Measurements from ENCODE around the gene ZCWPW2.

Gene ZCWPW2

GRCh38 chr3:28320981-28321380 lies 27.5 kb upstream of the ZCWPW2 start:
- Histone ChIP-seq H3K4me1 (ENCODE audit: control insufficient read depth in 1 of 2, insufficient read depth in 2 of 2, low read length in 2 of 2) (no peaks in the 10 kb centered on the region), H3K9me3 (ENCODE audit: insufficient read depth, low read depth, low read length) (no peaks in the 10 kb centered on the region), H2BK120ac (ENCODE audit: insufficient read depth, low read length, poor library complexity) (no peak overlapping the region), H2BK5ac (ENCODE audit: low read depth, low read length, poor library complexity) (no peak overlapping the region), H3K27me3 (ENCODE audit: insufficient read depth, low read length) (no peaks in the 10 kb centered on the region), H3K9ac (ENCODE audit: low read length) (no peak overlapping the region), H3K18ac (ENCODE audit: low read length) (no peak overlapping the region), H3K23ac (ENCODE audit: low read length) (no peak overlapping the region), H3K4me3 (ENCODE audit: low read depth, low read length) (no peak overlapping the region), H3K27ac (ENCODE audit: low read depth, low read length) (no peak overlapping the region), H3K36me3 (ENCODE audit: control insufficient read depth in 1 of 2, insufficient read depth in 2 of 2, low read length in 2 of 2) (no peaks in the 10 kb centered on the region), H3K79me2 (ENCODE audit: control insufficient read depth, insufficient read depth, low read length, poor library complexity) (no peaks in the 10 kb centered on the region), H4K91ac (ENCODE audit: low read depth, low read length) (no peak overlapping the region), H4K12ac (ENCODE audit: low read depth, low read length) (no peak overlapping the region), H4K8ac (ENCODE audit: low read depth, low read length) (no peak overlapping the region), H2AK5ac (ENCODE audit: low read length) (no peak overlapping the region), H3K14ac (ENCODE audit: low read length) (no peak overlapping the region), H3K4me2 (ENCODE audit: low read length) (no peak overlapping the region), H2BK12ac (ENCODE audit: low read length) (no peak overlapping the region), H3K79me1 (ENCODE audit: low read length) (no peaks in the 10 kb centered on the region), H2AFZ (ENCODE audit: insufficient read depth, low read length, poor library complexity) (no peak overlapping the region), H3K4ac (ENCODE audit: low read depth, low read length) (no peak overlapping the region)
- no peak for DNase-seq

- Histone ChIP-seq H3K4me3 (ENCODE audit: low read depth, low read length) (no peak overlapping the region), H2AFZ (ENCODE audit: insufficient read depth, low read length, poor library complexity) (no peak overlapping the region), H2BK120ac (ENCODE audit: insufficient read depth, low read length, poor library complexity) (no peak overlapping the region), H3K18ac (ENCODE audit: low read length) (no peak overlapping the region), H4K91ac (ENCODE audit: low read depth, low read length) (no peak overlapping the region), H3K9me3 (ENCODE audit: insufficient read depth, low read depth, low read length) (no peaks in the 10 kb centered on the region), H3K4ac (ENCODE audit: low read depth, low read length) (no peak overlapping the region), H3K9ac (ENCODE audit: low read length) (no peak overlapping the region), H3K27ac (ENCODE audit: low read depth, low read length) (no peak overlapping the region), H3K23ac (ENCODE audit: low read length) (no peak overlapping the region), H3K14ac (ENCODE audit: low read length) (no peak overlapping the region), H3K4me2 (ENCODE audit: low read length) (no peak overlapping the region), H3K36me3 (ENCODE audit: control insufficient read depth in 1 of 2, insufficient read depth in 2 of 2, low read length in 2 of 2) (peaks cover 0 to 1% of the 10 kb centered on the region in 2 experiments), H3K79me1 (ENCODE audit: low read length) (no peaks in the 10 kb centered on the region), H3K79me2 (ENCODE audit: control insufficient read depth, insufficient read depth, low read length, poor library complexity) (no peaks in the 10 kb centered on the region), H3K27me3 (ENCODE audit: insufficient read depth, low read length) (no peaks in the 10 kb centered on the region), H2AK5ac (ENCODE audit: low read length) (no peak overlapping the region), H2BK5ac (ENCODE audit: low read depth, low read length, poor library complexity) (no peak overlapping the region), H2BK12ac (ENCODE audit: low read length) (no peak overlapping the region), H4K12ac (ENCODE audit: low read depth, low read length) (no peak overlapping the region), H4K8ac (ENCODE audit: low read depth, low read length) (no peak overlapping the region), H3K4me1 (ENCODE audit: control insufficient read depth in 1 of 2, insufficient read depth in 2 of 2, low read length in 2 of 2) (no peaks in the 10 kb centered on the region)
- no CpG with 5 or more reads among the region's 1 CpG for WGBS (ENCODE audit: extremely low coverage, insufficient coverage, insufficient read length)
- no peak for DNase-seq
These were observed 26.1 kb upstream of the ZCWPW2 start for GRCh38 chr3:28322464-28322863.

GRCh38 chr3:28326458-28326926 lies 22.0 kb upstream of the ZCWPW2 start:
- Histone ChIP-seq H3K79me2 (ENCODE audit: control insufficient read depth, insufficient read depth, low read length, poor library complexity) (no peaks in the 10 kb centered on the region), H3K14ac (ENCODE audit: low read length) (no peak overlapping the region), H4K12ac (ENCODE audit: low read depth, low read length) (no peak overlapping the region), H3K9me3 (ENCODE audit: insufficient read depth, low read depth, low read length) (no peaks in the 10 kb centered on the region), H3K27ac (ENCODE audit: low read depth, low read length) (no peak overlapping the region), H2BK12ac (ENCODE audit: low read length) (no peak overlapping the region), H2AK5ac (ENCODE audit: low read length) (no peak overlapping the region), H2BK120ac (ENCODE audit: insufficient read depth, low read length, poor library complexity) (no peak overlapping the region), H3K23ac (ENCODE audit: low read length) (no peak overlapping the region), H2AFZ (ENCODE audit: insufficient read depth, low read length, poor library complexity) (no peak overlapping the region), H3K27me3 (ENCODE audit: insufficient read depth, low read length) (no peaks in the 10 kb centered on the region), H3K9ac (ENCODE audit: low read length) (no peak overlapping the region), H3K4me3 (ENCODE audit: low read depth, low read length) (no peak overlapping the region), H3K4me2 (ENCODE audit: low read length) (no peak overlapping the region), H3K4ac (ENCODE audit: low read depth, low read length) (no peak overlapping the region), H2BK5ac (ENCODE audit: low read depth, low read length, poor library complexity) (no peak overlapping the region), H3K79me1 (ENCODE audit: low read length) (no peaks in the 10 kb centered on the region), H3K4me1 (ENCODE audit: control insufficient read depth in 1 of 2, insufficient read depth in 2 of 2, low read length in 2 of 2) (no peaks in the 10 kb centered on the region), H3K18ac (ENCODE audit: low read length) (no peak overlapping the region), H4K91ac (ENCODE audit: low read depth, low read length) (no peak overlapping the region), H4K8ac (ENCODE audit: low read depth, low read length) (no peak overlapping the region), H3K36me3 (ENCODE audit: control insufficient read depth in 1 of 2, insufficient read depth in 2 of 2, low read length in 2 of 2) (peaks cover 0 to 1% of the 10 kb centered on the region in 2 experiments)
- peak; percentile 60 to 90 for DNase-seq
- WGBS (ENCODE audit: extremely low coverage, insufficient coverage, insufficient read length) = no CpG with 5 or more reads among the region's 2 CpGs

GRCh38 chr3:28328188-28329151 lies 20.1 kb upstream of the ZCWPW2 start:
- no peak overlapping the region for H3K14ac ChIP-seq (ENCODE audit: low read length)
- no peak overlapping the region for H3K27ac ChIP-seq (ENCODE audit: low read depth, low read length)
- no peak overlapping the region for H3K4ac ChIP-seq (ENCODE audit: low read depth, low read length)
- no peak overlapping the region for H3K9ac ChIP-seq (ENCODE audit: low read length)
- no CpG with 5 or more reads among the region's 4 CpGs for WGBS (ENCODE audit: extremely low coverage, insufficient coverage, insufficient read length)
- no peak overlapping the region for H3K18ac ChIP-seq (ENCODE audit: low read length)
- H2AK5ac ChIP-seq (ENCODE audit: low read length) = no peak overlapping the region
- H4K12ac ChIP-seq (ENCODE audit: low read depth, low read length) = no peak overlapping the region
- H2BK12ac ChIP-seq (ENCODE audit: low read length) = no peak overlapping the region
- H3K9me3 ChIP-seq (ENCODE audit: insufficient read depth, low read depth, low read length) = no peaks in the 10 kb centered on the region
- no peak overlapping the region for H3K23ac ChIP-seq (ENCODE audit: low read length)
- peak in 1 of 2 donors; percentile 75 for DNase-seq
- H3K79me1 ChIP-seq (ENCODE audit: low read length) = no peaks in the 10 kb centered on the region
- no peak overlapping the region for H2BK5ac ChIP-seq (ENCODE audit: low read depth, low read length, poor library complexity)
- H4K8ac ChIP-seq (ENCODE audit: low read depth, low read length) = no peak overlapping the region
- H3K4me3 ChIP-seq (ENCODE audit: low read depth, low read length) = no peak overlapping the region
- H3K4me1 ChIP-seq (ENCODE audit: control insufficient read depth in 1 of 2, insufficient read depth in 2 of 2, low read length in 2 of 2) = no peaks in the 10 kb centered on the region
- H4K91ac ChIP-seq (ENCODE audit: low read depth, low read length) = no peak overlapping the region
- no peaks in the 10 kb centered on the region for H3K79me2 ChIP-seq (ENCODE audit: control insufficient read depth, insufficient read depth, low read length, poor library complexity)
- no peak overlapping the region for H2AFZ ChIP-seq (ENCODE audit: insufficient read depth, low read length, poor library complexity)
- H3K36me3 ChIP-seq (ENCODE audit: control insufficient read depth in 1 of 2, insufficient read depth in 2 of 2, low read length in 2 of 2) = peaks cover 0 to 1% of the 10 kb centered on the region in 2 experiments
- no peaks in the 10 kb centered on the region for H3K27me3 ChIP-seq (ENCODE audit: insufficient read depth, low read length)
- no peak overlapping the region for H3K4me2 ChIP-seq (ENCODE audit: low read length)
- H2BK120ac ChIP-seq (ENCODE audit: insufficient read depth, low read length, poor library complexity) = no peak overlapping the region
